RWPE2 (cell line): ENCODE measurements around the gene RBMS3.

Source experiments
- ATAC-seq: fragments of 200-7000 bp; cut with Tn5 transposase; 3 replicates; pipeline ENCODE4 v1.9.1; 2021; ENCODE audit warnings: low read depth
- DNase-seq: peaks from one replicate; pipeline ENCODE4 v3.0.0-alpha.2; 2020; ENCODE audit warnings: low spot score
- H3K27ac ChIP-seq: fragments of 450-650 bp; 2 replicates; pipeline ENCODE4 v1.5.1; 2017; ENCODE audit warnings: mild to moderate bottlenecking; ENCODE audit not compliant: poor library complexity, severe bottlenecking
- H3K27me3 ChIP-seq: fragments of 250-450 bp; sonication (Bioruptor Pico); 2 replicates; pipeline ENCODE4 v1.5.1; 2021; ENCODE audit warnings: mild to moderate bottlenecking, moderate library complexity; ENCODE audit not compliant: insufficient read depth, poor library complexity, severe bottlenecking
- H3K36me3 ChIP-seq: fragments of 250-450 bp; sonication (Bioruptor Pico); 2 replicates; pipeline ENCODE4 v1.5.1; 2020; ENCODE audit warnings: low read depth, mild to moderate bottlenecking, moderate library complexity
- H3K4me1 ChIP-seq: fragments of 250-450 bp; sonication (Bioruptor Pico); 2 replicates; pipeline ENCODE4 v1.5.1; 2021; ENCODE audit warnings: mild to moderate bottlenecking, moderate library complexity; ENCODE audit not compliant: insufficient read depth, poor library complexity, severe bottlenecking
- H3K4me3 ChIP-seq: fragments of 250-450 bp; sonication (Bioruptor Pico); 2 replicates; pipeline ENCODE4 v1.5.1; 2021; ENCODE audit warnings: mild to moderate bottlenecking, moderate library complexity; ENCODE audit not compliant: severe bottlenecking
- H3K9me3 ChIP-seq: fragments of 250-450 bp; sonication (Bioruptor Pico); 2 replicates; pipeline ENCODE4 v1.5.1; 2021; ENCODE audit warnings: mild to moderate bottlenecking, moderate library complexity; ENCODE audit not compliant: severe bottlenecking
- CTCF ChIP-seq: fragments of 450-650 bp; IDR thresholded peaks from one replicate; pipeline ENCODE4 v1.5.1; 2017; ENCODE audit warnings: mild to moderate bottlenecking, moderate library complexity; ENCODE audit not compliant: poor library complexity, severe bottlenecking

Gene RBMS3

DNA sequence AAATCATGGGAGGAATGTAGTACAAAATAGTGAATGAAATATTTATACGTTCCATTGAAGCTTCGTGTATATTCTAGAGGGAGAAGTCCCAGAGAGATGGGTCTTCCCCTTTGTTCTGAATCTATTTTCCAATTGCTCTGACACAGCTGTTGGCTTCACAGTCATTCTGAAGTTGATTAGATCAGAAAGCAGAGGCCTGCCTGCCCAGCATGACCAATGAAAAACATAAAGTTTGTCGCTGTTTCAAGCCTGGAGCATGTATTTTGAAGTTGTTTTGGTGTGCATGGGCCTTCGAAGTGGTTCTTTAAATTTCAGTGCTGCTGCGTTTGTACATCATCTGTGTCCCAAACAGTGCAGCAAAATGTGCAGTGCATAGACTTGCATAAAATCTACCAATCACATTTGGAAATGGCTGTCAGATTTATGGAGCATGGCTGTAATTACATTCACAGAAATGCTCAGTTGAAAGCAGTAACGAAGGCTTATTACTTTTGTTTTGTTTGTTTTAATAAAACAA lies 31.0 kb upstream of the RBMS3 start:
- no peak for ATAC-seq
- H3K9me3 ChIP-seq: no peaks in the 10 kb centered on the region
- H3K4me3 ChIP-seq: no peak overlapping the region
- no peak for DNase-seq
- H3K36me3 ChIP-seq: no peaks in the 10 kb centered on the region
- no peak for TF ChIP-seq CTCF
- H3K27me3 ChIP-seq: no peaks in the 10 kb centered on the region
- H3K4me1 ChIP-seq: peaks cover 21% of the 10 kb centered on the region
- H3K27ac ChIP-seq: no peak overlapping the region

GRCh38 chr3:29255854-29256696 lies 24.8 kb upstream of the RBMS3 start:
- DNase-seq (no peak), ATAC-seq (peak; percentile 15; the same call in 1 of the 3 replicates)

GRCh38 chr3:29258161-29258560 lies 22.7 kb upstream of the RBMS3 start:
- ATAC-seq: no peak
- H3K9me3 ChIP-seq: peaks cover 4% of the 10 kb centered on the region
- H3K27ac ChIP-seq: no peak overlapping the region
- DNase-seq: no peak
- H3K27me3 ChIP-seq: no peaks in the 10 kb centered on the region
- H3K36me3 ChIP-seq: no peaks in the 10 kb centered on the region
- H3K4me1 ChIP-seq: peaks cover 4% of the 10 kb centered on the region
- no peak overlapping the region for H3K4me3 ChIP-seq
- no peak for TF ChIP-seq CTCF

More at GRCh38 chr3:29255854-29256696, 24.8 kb upstream of the RBMS3 start:
- Histone ChIP-seq H3K36me3 (no peaks in the 10 kb centered on the region), H3K27ac (no peak overlapping the region), H3K9me3 (peaks cover 4% of the 10 kb centered on the region), H3K4me1 (peaks cover 19% of the 10 kb centered on the region), H3K4me3 (no peak overlapping the region), H3K27me3 (no peaks in the 10 kb centered on the region)
- TF ChIP-seq CTCF: no peak

GRCh38 chr3:29261119-29261518 lies 19.8 kb upstream of the RBMS3 start:
- DNase-seq (no peak), ATAC-seq (no peak)
- TF ChIP-seq CTCF: no peak
- H3K27me3 ChIP-seq: no peaks in the 10 kb centered on the region
- H3K27ac ChIP-seq: no peak overlapping the region
- H3K4me3 ChIP-seq: no peak overlapping the region
- peaks cover under 1% of the 10 kb centered on the region for H3K9me3 ChIP-seq
- no peaks in the 10 kb centered on the region for H3K36me3 ChIP-seq
- H3K4me1 ChIP-seq: peaks cover 1% of the 10 kb centered on the region

DNA sequence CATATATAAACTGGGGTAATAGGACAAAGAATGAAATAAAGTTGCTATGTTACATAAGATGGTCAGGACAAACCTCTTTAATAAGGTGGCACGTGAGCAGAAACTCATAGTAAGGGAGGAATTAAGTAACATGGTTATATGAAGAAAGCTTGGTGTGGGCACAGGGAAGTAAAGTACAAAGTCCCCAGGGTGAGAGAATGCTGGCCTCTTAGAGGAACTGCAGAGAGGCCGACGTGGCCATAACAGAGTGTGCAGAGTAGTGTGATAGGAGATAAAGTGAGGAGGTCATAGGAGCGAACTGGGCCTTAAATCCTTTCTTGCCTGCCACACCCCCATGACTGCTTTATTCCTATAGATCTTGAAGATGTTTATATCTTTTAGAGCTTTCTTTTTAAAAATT lies 17.4 kb upstream of the RBMS3 start:
- Histone ChIP-seq H3K36me3 (no peaks in the 10 kb centered on the region), H3K27me3 (no peaks in the 10 kb centered on the region), H3K4me3 (no peak overlapping the region), H3K27ac (no peak overlapping the region), H3K9me3 (no peaks in the 10 kb centered on the region), H3K4me1 (no peaks in the 10 kb centered on the region)
- no peak for TF ChIP-seq CTCF
- no peak for DNase-seq
- ATAC-seq: no peak
